ENCODE data around the gene PRELID2.
"Not testable (repeated sequence)": the region's sequence is repeated elsewhere in the genome, so short reads cannot be mapped to it uniquely, and the experiment has no call there.

PRELID2 gene

DNA sequence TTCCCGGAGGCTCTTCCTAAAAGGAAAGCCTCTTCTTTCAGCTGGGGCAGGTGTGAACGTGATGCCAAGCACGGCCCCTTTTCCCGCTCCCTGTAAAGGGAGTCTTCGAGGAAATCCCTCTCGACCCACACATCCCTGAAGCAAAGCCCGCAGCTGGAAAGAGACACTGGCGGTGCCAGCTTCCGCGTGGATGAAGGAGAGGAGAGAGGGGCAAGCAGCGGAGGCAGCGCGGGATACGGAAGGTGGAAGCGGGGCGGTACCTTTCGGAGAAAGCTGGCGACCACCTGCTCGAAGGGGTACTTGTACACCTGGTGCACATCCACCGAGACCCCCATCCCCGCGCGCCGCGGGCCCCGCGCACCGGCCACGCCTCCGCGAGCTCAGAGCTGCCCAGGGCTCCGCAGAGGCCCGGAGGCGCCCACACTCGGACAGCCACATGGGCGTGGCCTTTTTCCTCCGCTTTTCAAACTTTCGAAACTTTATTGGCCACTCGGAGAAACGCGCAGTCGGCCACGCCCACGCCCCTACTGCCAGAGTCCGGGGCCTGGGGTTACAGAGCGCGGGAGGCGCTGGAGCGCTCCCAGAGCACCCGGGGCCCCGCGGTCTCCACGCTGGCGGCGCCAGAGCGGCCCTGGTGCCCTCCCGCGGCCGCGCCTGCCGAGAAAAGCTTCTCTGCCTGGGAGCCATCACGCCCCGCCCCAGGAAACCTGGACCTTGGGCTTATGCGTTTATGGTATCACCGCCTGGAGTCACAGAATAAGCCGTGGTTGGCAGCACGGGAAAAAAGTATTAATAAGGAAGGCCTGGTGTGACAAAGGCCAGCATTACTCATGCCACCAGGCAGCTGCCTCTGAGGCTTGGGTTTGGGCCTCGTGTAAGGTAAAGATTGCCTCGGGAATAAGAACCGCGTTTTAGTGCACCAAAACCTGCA lies at the start of gene PRELID2:
Gene PRELID2, minus strand, starts transcription at position 426 of the 931 bp plus-strand sequence. Its CDS starts 91 bp downstream, at position 335.
- peak; percentile 6 for DNase-seq

GRCh38 chr5:145874765-145875164 lies 39.6 kb upstream of the PRELID2 start:
- DNase-seq, result no peak

GRCh38 chr5:145872914-145873313 lies 37.8 kb upstream of the PRELID2 start, which contains the start of gene GRXCR2:
TSS of gene GRXCR2 (minus strand) at chr5:145873014. CDS start at chr5:145872968, 46 bp downstream.
- no peak for DNase-seq

DNA sequence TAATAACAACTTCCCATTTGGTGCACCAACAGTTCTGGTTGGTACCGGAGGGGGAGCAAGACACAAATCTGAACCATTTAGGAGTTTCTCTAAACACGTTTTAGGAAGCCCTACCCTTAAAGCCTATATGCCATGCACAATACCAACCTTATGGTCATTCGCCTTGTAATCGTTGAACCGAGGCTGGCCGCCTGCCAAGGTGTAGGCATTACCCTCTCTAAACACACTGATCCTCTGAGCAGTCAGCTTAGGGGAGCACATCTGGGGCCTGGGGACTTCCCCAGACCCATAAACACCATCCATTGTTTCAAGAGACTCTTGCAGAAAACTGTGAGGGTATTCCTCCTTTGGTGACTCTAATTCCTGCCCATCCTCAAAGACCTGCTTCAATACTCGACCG lies 37.3 kb upstream of the PRELID2 start:
- DNase-seq, result no peak

DNA sequence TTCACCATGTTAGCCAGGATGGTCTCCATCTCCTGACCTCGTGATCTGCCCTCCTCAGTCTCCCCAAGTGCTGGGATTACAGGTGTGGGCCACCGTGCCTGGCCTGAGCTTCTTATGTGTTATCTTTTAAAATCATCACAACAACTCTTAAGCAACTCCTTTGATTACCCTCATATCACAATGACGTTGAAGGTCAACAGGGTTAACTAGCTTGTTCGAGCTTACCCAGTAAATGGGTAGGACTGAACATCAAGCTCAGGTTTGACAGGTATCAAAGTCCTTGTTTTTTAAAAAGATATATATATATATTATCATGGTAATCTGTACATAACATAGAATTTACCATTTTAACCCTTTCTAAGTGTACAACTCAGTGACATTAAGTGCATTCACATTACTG lies 34.6 kb upstream of the PRELID2 start:
- DNase-seq, result no peak

GRCh38 chr5:145867806-145868205 lies 32.7 kb upstream of the PRELID2 start:
- DNase-seq, result no peak

- not testable (repeated sequence) for DNase-seq
Observed at GRCh38 chr5:145864432-145864831, 29.3 kb upstream of the PRELID2 start.

DNA sequence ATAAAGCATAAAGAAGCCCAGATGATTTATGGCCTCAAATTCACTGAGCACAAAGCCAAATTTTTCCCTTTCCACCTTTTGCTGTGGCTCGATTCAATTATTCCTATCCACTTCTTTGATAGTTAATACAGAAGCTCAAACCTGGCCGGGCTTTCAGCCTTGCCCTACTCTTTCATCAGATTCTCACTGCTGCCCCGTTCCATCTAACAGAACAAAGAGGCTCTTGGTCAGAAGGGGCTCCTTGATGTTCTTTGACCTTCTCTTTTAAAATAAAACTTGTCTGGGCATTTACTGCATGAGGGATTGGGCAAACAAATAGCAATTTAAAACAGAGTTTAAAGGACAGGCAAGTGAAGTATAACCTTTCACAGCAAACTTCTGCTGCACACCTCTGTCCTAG lies 27.9 kb upstream of the PRELID2 start:
- DNase-seq, result no peak

- DNase-seq, result no peak
Observed at GRCh38 chr5:145859897-145860296, 24.8 kb upstream of the PRELID2 start.

DNA sequence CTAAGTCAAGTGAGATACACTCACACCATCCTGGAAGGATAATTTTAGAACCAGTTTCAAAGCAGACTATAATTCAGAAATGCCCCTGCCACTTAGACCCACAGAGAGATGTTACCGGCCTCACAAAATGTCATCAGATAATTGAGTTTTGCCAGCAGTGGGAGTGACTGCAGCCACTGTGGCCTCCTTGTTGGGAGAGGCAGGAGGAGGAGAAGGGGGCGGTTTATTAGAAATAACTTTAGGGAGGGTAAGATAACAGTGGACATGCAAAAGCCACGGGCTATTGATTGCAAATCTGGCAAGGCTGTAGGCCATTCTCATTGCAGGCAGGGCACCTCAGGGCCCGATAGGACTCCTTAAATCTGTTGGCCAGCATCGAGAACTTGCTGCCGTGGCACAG lies 24.3 kb upstream of the PRELID2 start:
- DNase-seq, result no peak

GRCh38 chr5:145858959-145859358 lies 23.8 kb upstream of the PRELID2 start:
- DNase-seq, result no peak

GRCh38 chr5:145856285-145856818 lies 21.2 kb upstream of the PRELID2 start:
- DNase-seq, result no peak

- DNase-seq, result no peak
Observed at GRCh38 chr5:145855763-145856267, 20.7 kb upstream of the PRELID2 start.

GRCh38 chr5:145854651-145855258 lies 19.6 kb upstream of the PRELID2 start:
- DNase-seq, result no peak

DNA sequence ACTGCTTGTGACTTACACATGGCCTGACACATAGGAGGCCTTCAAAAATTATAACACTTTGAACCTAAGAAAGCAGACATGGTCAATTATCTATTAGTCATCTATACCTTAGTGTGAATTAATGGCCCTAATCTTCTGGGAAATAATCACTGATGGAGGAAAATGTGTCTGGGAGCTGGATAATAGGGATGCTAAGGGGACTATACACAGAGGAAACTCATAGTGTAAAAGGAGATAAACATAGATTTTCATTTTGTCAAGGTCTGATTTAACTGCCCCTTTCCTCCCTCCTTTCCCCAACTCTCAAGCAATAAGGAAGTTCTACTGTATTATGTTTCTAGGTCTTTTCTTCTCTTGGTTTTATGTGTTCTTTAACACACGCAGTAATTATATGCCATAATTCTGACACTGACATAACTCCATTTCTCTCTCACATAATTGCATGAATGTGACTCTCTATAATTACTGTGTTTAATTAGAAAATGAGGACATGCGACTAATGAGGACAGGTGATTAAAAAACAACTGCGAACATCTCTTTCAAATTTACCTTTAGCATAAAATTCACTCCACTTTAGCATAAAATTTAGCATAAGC lies 18.7 kb upstream of the PRELID2 start:
- no peak for DNase-seq

- no peak for DNase-seq
Observed at GRCh38 chr5:145852990-145853389, 17.8 kb upstream of the PRELID2 start.

DNA sequence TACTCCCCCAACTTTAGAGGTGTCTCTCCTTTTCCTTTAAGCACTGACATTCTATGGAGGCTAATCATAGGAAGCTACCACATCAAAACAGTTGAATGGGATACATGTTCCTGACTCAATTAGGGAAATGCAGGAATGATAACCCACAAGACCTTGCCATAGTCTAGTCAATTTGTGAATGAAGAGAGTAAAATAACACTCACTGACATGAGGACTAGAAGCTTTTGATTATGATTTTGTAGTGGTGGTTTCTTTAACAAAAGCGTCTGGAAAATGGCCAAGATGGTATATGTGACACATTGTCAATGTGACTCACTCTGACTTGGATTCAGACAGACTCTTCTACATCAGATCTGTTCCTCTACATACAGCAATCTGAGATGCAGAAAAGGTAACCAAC lies 13.7 kb upstream of the PRELID2 start:
- DNase-seq, result no peak

- DNase-seq, result no peak
Observed at GRCh38 chr5:145847499-145848497, 12.7 kb upstream of the PRELID2 start.

- no peak for DNase-seq
Observed at GRCh38 chr5:145846081-145846480, 10.9 kb upstream of the PRELID2 start.

DNA sequence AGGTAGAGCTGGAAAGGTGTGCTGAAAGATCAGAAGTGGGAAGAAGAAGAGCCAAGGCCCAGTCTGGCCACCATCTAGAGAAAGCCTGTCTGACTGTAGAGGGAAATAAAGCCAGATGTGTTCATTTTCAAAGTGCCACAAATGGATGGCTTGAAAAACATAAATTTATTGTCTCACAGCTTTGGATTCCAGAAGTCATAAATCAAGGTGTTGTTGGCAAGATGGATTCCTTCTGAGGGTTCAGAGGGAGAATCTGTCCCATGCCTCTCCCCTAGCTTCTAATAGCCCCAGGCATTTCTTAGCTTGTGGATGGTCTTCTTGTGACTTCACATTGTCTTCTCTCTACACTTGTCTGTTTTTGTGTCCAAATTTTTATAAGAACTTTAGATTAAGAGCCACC lies 6.2 kb upstream of the PRELID2 start:
- DNase-seq, result no peak

GRCh38 chr5:145840458-145841132 lies 5.5 kb upstream of the PRELID2 start:
- no peak for DNase-seq

All from activated gamma-delta T cell treated with Interleukin-2 at 50 U/mL for 16 hours (primary cell).